Progenitor cell of endocrine pancreas (in vitro differentiated cells): ENCODE data around the gene ZNF547. TPM values are rescaled to one million over a fixed set of nuclear protein-coding genes. Genes with fewer than 3 reads are reported as not detected.
A peak's percentile ranks its signal among the peaks of the same experiment; 100 is the strongest.

Experiments
- DNase-seq: peaks from one replicate; pipeline ENCODE4 v3.0.0; 2021; ENCODE audit warnings: low spot score; ENCODE audit not compliant: unreplicated experiment
- H3K27ac Mint-ChIP-seq: 2 replicates; pipeline ENCODE4 v1.8.0; 2021; ENCODE audit warnings: mild to moderate bottlenecking, moderate library complexity, mixed read lengths
- H3K27me3 Mint-ChIP-seq: 2 replicates; pipeline ENCODE4 v1.8.0; 2021; ENCODE audit warnings: mixed read lengths
- H3K36me3 Mint-ChIP-seq: 2 replicates; pipeline ENCODE4 v1.8.0; 2022; ENCODE audit warnings: mixed read lengths; ENCODE audit not compliant: insufficient read depth
- H3K4me1 Mint-ChIP-seq: 2 replicates; pipeline ENCODE4 v1.8.0; 2021; ENCODE audit warnings: low read depth, mixed read lengths
- H3K4me3 Mint-ChIP-seq: 2 replicates; pipeline ENCODE4 v1.8.0; 2021; ENCODE audit warnings: low read depth, mild to moderate bottlenecking, moderate library complexity, mixed read lengths
- H3K9me3 Mint-ChIP-seq: 2 replicates; pipeline ENCODE4 v1.8.0; 2021; ENCODE audit warnings: low read depth, mixed read lengths
- total RNA-seq: library from RNA; stranded (reverse); gene quantifications from 2 replicates; pipeline ENCODE4 v1.2.1, GENCODE V29; 2021
- TF ChIP-seq, protein P1 (sequence below): fragments of 200-600 bp; sonication (generic); IDR thresholded peaks from one replicate; pipeline ENCODE4 v1.5.0; 2021; ENCODE audit warnings: antibody characterized with exemption, mild to moderate bottlenecking; ENCODE audit not compliant: unreplicated experiment

Gene ZNF547
- total RNA-seq, 1 donor from 2014 or later: 5.7 TPM

- peak overlapping the region; percentile 93 for H3K4me3 Mint-ChIP-seq
- TF ChIP-seq, protein P1, sequence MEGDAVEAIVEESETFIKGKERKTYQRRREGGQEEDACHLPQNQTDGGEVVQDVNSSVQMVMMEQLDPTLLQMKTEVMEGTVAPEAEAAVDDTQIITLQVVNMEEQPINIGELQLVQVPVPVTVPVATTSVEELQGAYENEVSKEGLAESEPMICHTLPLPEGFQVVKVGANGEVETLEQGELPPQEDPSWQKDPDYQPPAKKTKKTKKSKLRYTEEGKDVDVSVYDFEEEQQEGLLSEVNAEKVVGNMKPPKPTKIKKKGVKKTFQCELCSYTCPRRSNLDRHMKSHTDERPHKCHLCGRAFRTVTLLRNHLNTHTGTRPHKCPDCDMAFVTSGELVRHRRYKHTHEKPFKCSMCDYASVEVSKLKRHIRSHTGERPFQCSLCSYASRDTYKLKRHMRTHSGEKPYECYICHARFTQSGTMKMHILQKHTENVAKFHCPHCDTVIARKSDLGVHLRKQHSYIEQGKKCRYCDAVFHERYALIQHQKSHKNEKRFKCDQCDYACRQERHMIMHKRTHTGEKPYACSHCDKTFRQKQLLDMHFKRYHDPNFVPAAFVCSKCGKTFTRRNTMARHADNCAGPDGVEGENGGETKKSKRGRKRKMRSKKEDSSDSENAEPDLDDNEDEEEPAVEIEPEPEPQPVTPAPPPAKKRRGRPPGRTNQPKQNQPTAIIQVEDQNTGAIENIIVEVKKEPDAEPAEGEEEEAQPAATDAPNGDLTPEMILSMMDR: no peak
- H3K4me1 Mint-ChIP-seq: peaks cover 20% of the 10 kb centered on the region
- DNase-seq: no peak
- H3K27me3 Mint-ChIP-seq: peaks cover 17% of the 10 kb centered on the region
- H3K27ac Mint-ChIP-seq: peak overlapping the region; percentile 99
- no peaks in the 10 kb centered on the region for H3K9me3 Mint-ChIP-seq
- H3K36me3 Mint-ChIP-seq: peaks cover 2% of the 10 kb centered on the region
Observed at GRCh38 chr19:57321116-57321515, 42.2 kb upstream of the ZNF547 start.

GRCh38 chr19:57321751-57322150 lies 41.6 kb upstream of the ZNF547 start:
- DNase-seq: no peak
- H3K27me3 Mint-ChIP-seq: peaks cover 11% of the 10 kb centered on the region
- TF ChIP-seq, protein P1: no peak
- H3K4me3 Mint-ChIP-seq: peak overlapping the region; percentile 93
- peaks cover 2% of the 10 kb centered on the region for H3K36me3 Mint-ChIP-seq
- peak overlapping the region; percentile 45 for H3K27ac Mint-ChIP-seq
- peaks cover 20% of the 10 kb centered on the region for H3K4me1 Mint-ChIP-seq
- H3K9me3 Mint-ChIP-seq: no peaks in the 10 kb centered on the region

- TF ChIP-seq, protein P1: no peak
- Mint-ChIP-seq H3K4me1 (peaks cover 17% of the 10 kb centered on the region), H3K4me3 (no peak overlapping the region), H3K27me3 (no peaks in the 10 kb centered on the region), H3K27ac (no peak overlapping the region), H3K36me3 (peaks cover 28% of the 10 kb centered on the region), H3K9me3 (no peaks in the 10 kb centered on the region)
- DNase-seq: no peak
Observed at GRCh38 chr19:57324992-57325391, 38.4 kb upstream of the ZNF547 start.

DNA sequence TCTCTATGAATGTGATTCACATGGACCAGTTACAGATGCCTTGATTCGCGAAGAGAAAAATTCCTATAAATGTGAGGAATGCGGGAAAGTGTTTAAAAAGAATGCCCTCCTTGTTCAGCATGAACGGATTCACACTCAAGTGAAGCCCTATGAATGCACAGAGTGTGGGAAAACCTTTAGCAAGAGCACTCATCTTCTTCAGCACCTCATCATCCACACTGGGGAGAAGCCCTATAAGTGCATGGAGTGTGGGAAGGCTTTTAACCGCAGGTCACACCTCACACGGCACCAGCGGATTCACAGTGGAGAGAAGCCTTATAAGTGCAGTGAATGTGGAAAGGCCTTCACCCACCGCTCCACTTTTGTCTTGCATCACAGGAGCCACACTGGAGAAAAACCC lies 35.4 kb upstream of the ZNF547 start:
- no peaks in the 10 kb centered on the region for H3K9me3 Mint-ChIP-seq
- H3K4me1 Mint-ChIP-seq: no peaks in the 10 kb centered on the region
- H3K36me3 Mint-ChIP-seq: peaks cover 33% of the 10 kb centered on the region
- no peak overlapping the region for H3K4me3 Mint-ChIP-seq
- DNase-seq: no peak
- H3K27me3 Mint-ChIP-seq: no peaks in the 10 kb centered on the region
- no peak overlapping the region for H3K27ac Mint-ChIP-seq
- TF ChIP-seq, protein P1: no peak

GRCh38 chr19:57334191-57334590 lies 29.2 kb upstream of the ZNF547 start:
- Mint-ChIP-seq H3K27me3 (no peaks in the 10 kb centered on the region), H3K4me1 (peaks cover 2% of the 10 kb centered on the region), H3K27ac (no peak overlapping the region), H3K9me3 (no peaks in the 10 kb centered on the region), H3K4me3 (no peak overlapping the region), H3K36me3 (peaks cover 9% of the 10 kb centered on the region)
- TF ChIP-seq, protein P1: no peak
- no peak for DNase-seq
